ENCODE measurements around the gene TTPAL. TPM values are rescaled to one million over a fixed set of nuclear protein-coding genes. Genes with fewer than 3 reads are reported as not detected.

The TTPAL gene
- total RNA-seq, 1 donor from 2014 or later = 2.8 TPM

DNA sequence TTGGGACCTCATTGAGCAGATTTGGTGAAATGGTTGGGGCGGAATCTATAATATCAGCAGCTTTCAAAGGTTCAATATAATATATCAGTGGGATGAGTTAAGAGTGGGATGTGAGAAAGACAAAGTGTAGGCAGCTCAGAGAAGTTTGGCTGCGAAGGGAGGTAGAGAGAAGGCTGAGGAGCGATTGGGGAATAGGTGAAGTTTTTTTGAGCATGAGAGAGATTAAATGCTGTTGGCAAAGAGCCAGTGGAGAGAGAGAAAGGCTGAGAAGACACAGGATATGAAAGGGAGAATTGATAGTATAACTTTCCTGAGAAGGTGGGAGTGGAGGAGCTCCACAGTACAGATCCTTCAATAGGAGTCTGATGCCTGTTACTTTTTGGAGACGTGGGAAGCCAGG is 58.3 kb downstream of the TTPAL start:
- no peak for DNase-seq (ENCODE audit: low read depth in 2 of 2)

DNA sequence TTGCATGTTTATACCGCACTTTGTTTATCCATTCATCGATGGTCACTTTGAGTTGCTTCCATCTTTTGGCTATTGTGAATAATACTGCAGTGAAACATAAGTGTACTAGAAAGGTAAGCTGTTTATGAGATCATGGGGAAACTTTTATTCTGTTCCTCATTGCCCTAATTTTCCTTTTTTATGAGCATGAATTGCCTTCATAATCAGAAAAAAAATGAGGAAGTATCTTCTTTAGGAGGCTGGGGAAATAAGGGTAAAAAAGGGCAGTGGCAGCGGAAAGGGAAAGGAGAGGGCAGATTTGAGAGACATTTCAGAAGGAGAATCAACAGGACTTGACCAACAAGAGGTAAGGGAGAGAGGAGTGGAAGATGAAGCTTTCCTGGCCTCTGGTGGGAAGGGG is 60.5 kb downstream of the TTPAL start:
- no peak for DNase-seq (ENCODE audit: low read depth in 2 of 2)

DNA sequence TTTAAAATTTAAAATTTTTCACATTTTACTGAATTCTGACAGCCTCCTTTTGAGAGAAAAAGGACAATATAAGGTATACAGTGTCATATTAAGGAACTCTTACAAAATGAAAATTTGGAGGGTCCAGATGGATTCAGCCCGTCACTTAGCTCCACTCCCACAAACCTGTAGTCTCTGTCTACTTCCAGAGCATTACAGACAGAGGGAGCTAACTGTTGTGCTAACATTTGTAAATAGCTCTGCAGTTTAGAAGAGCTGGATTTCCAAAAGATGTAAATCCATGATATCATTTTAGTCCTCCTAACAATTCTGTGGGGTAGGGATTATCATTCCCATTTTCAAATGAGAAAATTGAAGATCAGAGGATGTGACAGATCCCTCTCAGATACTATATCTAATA is 62.3 kb downstream of the TTPAL start:
- no peak for DNase-seq (ENCODE audit: low read depth in 2 of 2)

DNA sequence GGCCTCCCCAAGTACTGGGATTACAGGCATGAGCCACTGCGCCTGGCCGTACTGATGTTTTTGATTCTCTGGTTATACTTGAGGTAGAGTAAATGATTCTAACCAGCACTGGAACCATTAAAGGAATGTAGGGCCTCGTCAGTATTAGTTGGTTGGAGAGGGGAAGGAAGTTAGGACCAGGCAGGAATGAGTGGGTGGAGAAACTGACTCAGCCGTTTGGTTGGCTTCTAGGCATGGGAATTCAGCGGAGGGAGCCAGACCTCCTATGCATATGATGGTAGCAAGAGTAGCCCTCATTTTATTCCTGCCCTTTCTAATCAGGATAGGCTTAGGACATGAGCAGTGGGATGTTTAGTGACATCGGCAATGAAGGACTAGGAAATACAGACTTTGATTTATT is 65.2 kb downstream of the TTPAL start:
- peak; percentile 83 to 84 for DNase-seq (ENCODE audit: low read depth in 2 of 2)

DNA sequence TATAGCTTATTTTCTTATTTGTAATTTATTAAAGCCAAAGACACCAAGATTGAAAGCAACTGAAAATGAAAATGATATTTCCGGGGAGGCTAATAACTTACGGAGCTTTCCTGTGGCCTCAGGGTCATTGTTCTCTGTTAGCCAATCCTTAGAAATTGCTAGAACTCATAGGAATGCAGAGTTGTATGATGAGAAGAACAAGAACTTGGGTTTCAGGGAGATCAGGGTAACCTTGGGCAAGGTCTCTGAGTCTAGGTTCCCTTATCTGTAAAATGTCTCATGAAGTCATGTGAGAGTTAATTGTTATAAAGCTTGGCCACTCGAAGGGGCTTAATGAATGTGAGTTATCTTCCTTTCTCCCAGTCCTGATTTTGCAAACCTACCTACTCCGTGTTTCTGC is 66.3 kb downstream of the TTPAL start:
- DNase-seq (ENCODE audit: low read depth in 2 of 2) = no peak

DNA sequence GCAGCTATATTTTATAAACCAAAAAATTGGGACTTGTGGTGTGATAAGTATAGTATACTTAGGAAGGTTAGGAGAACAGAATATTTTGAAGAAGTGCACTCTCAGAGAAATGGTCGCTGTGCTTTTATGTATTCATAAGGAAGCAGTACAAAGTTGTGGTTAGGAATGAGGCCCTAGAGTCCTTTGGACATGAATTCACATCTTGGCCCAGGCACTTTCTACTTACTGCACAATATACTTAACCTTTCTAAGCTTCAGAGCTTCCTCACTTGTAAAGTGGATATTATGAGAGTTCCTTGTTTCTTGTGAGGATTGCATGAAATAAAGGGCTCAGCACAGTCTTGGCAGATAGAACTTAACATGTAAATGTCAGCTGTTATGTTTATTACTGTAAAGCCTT is 67.2 kb downstream of the TTPAL start:
- no peak for DNase-seq (ENCODE audit: low read depth in 2 of 2)

DNA sequence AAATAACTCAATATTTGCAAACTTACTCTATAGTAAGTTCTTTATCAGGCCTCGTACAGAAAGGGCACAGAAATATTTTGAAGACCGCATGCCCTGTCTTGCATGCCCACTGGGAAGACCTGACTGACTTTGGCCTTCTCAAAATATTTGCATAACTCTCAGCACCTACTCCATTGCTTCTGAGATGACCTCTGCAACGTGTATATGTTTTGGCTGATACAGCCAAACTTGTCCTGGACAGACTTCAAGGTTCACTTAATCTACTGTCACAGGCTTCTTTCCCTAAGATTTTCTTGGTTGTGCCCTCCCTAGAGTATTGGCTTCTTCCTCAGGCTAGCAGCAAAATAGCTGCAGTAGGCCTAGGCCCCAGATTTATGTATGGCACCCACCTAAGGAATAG is 67.7 kb downstream of the TTPAL start:
- DNase-seq (ENCODE audit: low read depth in 2 of 2) = no peak

Other genes starting within 250 kb of the TTPAL start
- not detected in 2 replicates for gene GDAP1L1, start 228.6 kb upstream of the TTPAL start, total RNA-seq
- 4.1 and 7.3 TPM in 2 replicates for gene FITM2, start 164.7 kb upstream of the TTPAL start, total RNA-seq
- not detected in 2 replicates for gene R3HDML, start 138.8 kb upstream of the TTPAL start, total RNA-seq
- gene HNF4A, start 120.2 kb upstream of the TTPAL start, total RNA-seq = not detected in 2 replicates
- 87.0 and 130 TPM in 2 replicates for gene SERINC3, start 46.2 kb downstream of the TTPAL start, total RNA-seq
- gene PKIG, start 106.7 kb downstream of the TTPAL start, total RNA-seq = 138 and 215 TPM in 2 replicates
- gene ADA, start 175.8 kb downstream of the TTPAL start, total RNA-seq = 11.1 and 16.3 TPM in 2 replicates
- gene CCN5, start 239.5 kb downstream of the TTPAL start, total RNA-seq = not detected in 2 replicates

Measured in lung microvascular endothelial cell (primary cell).